Naive thymus-derived CD4-positive, alpha-beta T cell (primary cell): ENCODE measurements around the gene IL6R. TPM values are rescaled to one million over a fixed set of nuclear protein-coding genes. Genes with fewer than 3 reads are reported as not detected.

Experiments used
- ATAC-seq: fragments of 150-1000 bp; cut with Tn5 transposase; 2 replicates; pipeline ENCODE4 v1.10.0; 2021; ENCODE audit warnings: mild to moderate bottlenecking, moderate library complexity
- CTCF ChIA-PET: fragments of 350-600 bp; sonication (Branson Sonifier 250); formaldehyde crosslinking; loops from one replicate; lab custom pipeline; 2021; ENCODE audit warnings: antibody characterized with exemption; lab: Charles Lee
- POLR2A ChIA-PET: fragments of 350-600 bp; sonication (Branson Sonifier 250); formaldehyde crosslinking; loops from one replicate; lab custom pipeline; 2021; ENCODE audit warnings: antibody characterized with exemption, inconsistent platforms; lab: Charles Lee
- DNase-seq, 9 donors: peaks; one replicate each; pipeline versions ENCODE4 v3.0.0 to v3.0.0-alpha.2; 2020 to 2022; ENCODE audit warnings: mixed read lengths in 1 of 9
- H3K27ac ChIP-seq: one replicate; pipeline ENCODE4 v1.7.0; 2013; ENCODE audit warnings: mild to moderate bottlenecking, low read depth, low read length, moderate library complexity
- H3K27me3 ChIP-seq, 2 donors: one replicate each; pipeline ENCODE4 v1.7.0; 2013; ENCODE audit warnings: low read length in 2 of 2, mild to moderate bottlenecking in 2 of 2, moderate library complexity in 2 of 2; ENCODE audit not compliant: control insufficient read depth in 2 of 2, insufficient read depth in 2 of 2
- H3K36me3 ChIP-seq, 3 experiments: 1 replicate in 2 of 3; 2 replicates in 1 of 3; pipeline ENCODE4 v1.7.0; 2013; ENCODE audit warnings: low read length in 3 of 3, mild to moderate bottlenecking in 3 of 3, moderate library complexity in 1 of 3; ENCODE audit not compliant: insufficient read depth in 3 of 3, control insufficient read depth in 2 of 3
- H3K4me1 ChIP-seq, 2 donors: one replicate each; pipeline ENCODE4 v1.7.0; 2013; ENCODE audit warnings: low read length in 2 of 2, mild to moderate bottlenecking in 2 of 2, moderate library complexity in 1 of 2; ENCODE audit not compliant: control insufficient read depth in 2 of 2, insufficient read depth in 2 of 2
- H3K4me3 ChIP-seq: 2 replicates; pipeline ENCODE4 v1.7.0; 2013; ENCODE audit warnings: mild to moderate bottlenecking, low read length
- H3K9me3 ChIP-seq, 3 experiments: 1 replicate in 2 of 3; 2 replicates in 1 of 3; pipeline ENCODE4 v1.7.0; 2013; ENCODE audit warnings: low read length in 3 of 3; ENCODE audit not compliant: control insufficient read depth in 2 of 3
- H3K27ac Mint-ChIP-seq, 9 donors: one replicate each; pipeline ENCODE4 v1.8.0; 2020 to 2022; ENCODE audit warnings: mixed read lengths in 9 of 9, mild to moderate bottlenecking in 8 of 9, moderate library complexity in 5 of 9, inconsistent platforms in 2 of 9
- H3K27me3 Mint-ChIP-seq, 5 donors: one replicate each; pipeline ENCODE4 v1.8.0; 2021 to 2022; ENCODE audit warnings: mixed read lengths in 5 of 5, mild to moderate bottlenecking in 1 of 5
- H3K36me3 Mint-ChIP-seq, 5 donors: one replicate each; pipeline ENCODE4 v1.8.0; 2020 to 2022; ENCODE audit warnings: mixed read lengths in 5 of 5, mild to moderate bottlenecking in 3 of 5, inconsistent platforms in 1 of 5
- H3K4me1 Mint-ChIP-seq, 7 donors: one replicate each; pipeline ENCODE4 v1.8.0; 2020 to 2022; ENCODE audit warnings: mixed read lengths in 7 of 7, mild to moderate bottlenecking in 3 of 7, inconsistent platforms in 1 of 7
- H3K4me3 Mint-ChIP-seq, 10 donors: one replicate each; pipeline ENCODE4 v1.8.0; 2020 to 2022; ENCODE audit warnings: mild to moderate bottlenecking in 10 of 10, mixed read lengths in 10 of 10, moderate library complexity in 6 of 10, inconsistent platforms in 2 of 10
- H3K9me3 Mint-ChIP-seq, 11 donors: one replicate each; pipeline ENCODE4 v1.8.0; 2020 to 2022; ENCODE audit warnings: mixed read lengths in 11 of 11, mild to moderate bottlenecking in 4 of 11, inconsistent platforms in 1 of 11, moderate library complexity in 1 of 11
- intact Hi-C, 2 donors: fragments of 100-400 bp; cut with micrococcal nuclease; formaldehyde crosslinking; loops; one replicate each; pipeline ENCODE4 v1.15.1; 2023
- polyA plus RNA-seq, 2 donors: library from polyadenylated mRNA; unstranded; fragments of 300-500 nt; fragmentation: Illumina TruSeq; gene quantifications; one replicate each; pipeline ENCODE4 v1.2.3, GENCODE V29; 2021
- total RNA-seq, 6 experiments: library from RNA in 5 of 6; stranded (reverse) in 5 of 6; gene quantifications; 1 replicate in 5 of 6; 2 replicates in 1 of 6; pipeline ENCODE4 v1.2.3 and lab custom pipeline; 2021 to 2026

IL6R gene
- total and polyA plus RNA-seq, 7 experiments from 2014 or later: 5.2 to 91.6 (median 77.8) TPM

DNA sequence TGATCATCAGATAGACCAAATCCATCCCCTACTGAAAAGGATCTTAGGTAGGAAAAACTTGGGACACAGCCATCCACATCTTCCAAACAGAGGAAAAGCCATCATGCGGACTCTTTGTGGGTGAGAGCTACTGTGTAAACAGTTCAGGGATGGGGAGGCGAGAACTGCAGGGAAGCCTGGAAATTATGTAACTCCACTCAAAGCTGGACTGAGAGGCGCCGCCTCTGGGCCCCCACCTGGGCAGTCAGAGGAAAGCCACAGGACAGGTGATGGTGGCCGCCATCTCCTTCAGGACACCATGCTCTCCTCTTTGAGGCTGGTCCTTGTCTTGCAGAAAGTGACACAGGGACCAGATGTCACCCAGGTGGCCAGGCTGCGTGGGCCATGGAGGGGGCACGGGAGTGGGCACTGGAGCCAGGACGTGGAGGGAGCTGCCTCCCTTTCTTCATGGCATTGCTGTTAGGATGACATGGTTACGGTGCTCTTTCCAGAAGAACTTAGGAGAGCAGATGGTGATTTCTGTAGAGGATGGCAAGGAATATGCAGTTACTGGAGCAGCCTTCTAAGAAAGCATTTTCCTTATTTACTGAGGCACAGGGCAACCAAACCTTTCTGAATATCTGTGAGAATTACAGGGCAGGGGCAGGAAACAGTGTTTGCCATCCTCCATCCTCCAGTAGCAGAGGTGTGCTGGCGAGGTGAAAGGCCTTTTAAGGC is 64.9 kb downstream of the IL6R start:
- no peak for DNase-seq
- no peak for ATAC-seq
- no peaks in the 10 kb centered on the region for H3K27me3 Mint-ChIP-seq
- POLR2A ChIA-PET: no interaction called here
- no peak overlapping the region for H3K4me3 ChIP-seq
- H3K9me3 ChIP-seq: no peaks in the 10 kb centered on the region
- H3K27ac ChIP-seq: peak overlapping the region; percentile 4
- CTCF ChIA-PET: no interaction called here
- H3K4me1 ChIP-seq: peaks cover 13 to 33% of the 10 kb centered on the region in 2 donors
- peaks cover 0 to 10% (median 0%) of the 10 kb centered on the region in 5 donors for H3K36me3 Mint-ChIP-seq
- H3K4me3 Mint-ChIP-seq: no peak overlapping the region
- H3K36me3 ChIP-seq: peaks cover 0 to 12% (median 0%) of the 10 kb centered on the region in 3 experiments
- peak overlapping the region in 7 of 9 donors; percentile 3 to 96 (median 67) for H3K27ac Mint-ChIP-seq
- H3K4me1 Mint-ChIP-seq: peaks cover 30 to 70% (median 47%) of the 10 kb centered on the region in 7 donors
- H3K9me3 Mint-ChIP-seq: peaks cover 0 to 1% (median 0%) of the 10 kb centered on the region in 11 donors
- intact Hi-C loops: loop anchor here in 1 of 2 donors (10.0 kb wide), 1 partner anchor 615 kb away; no protein-coding TSS in a partner anchor
- H3K27me3 ChIP-seq: no peaks in the 10 kb centered on the region

DNA sequence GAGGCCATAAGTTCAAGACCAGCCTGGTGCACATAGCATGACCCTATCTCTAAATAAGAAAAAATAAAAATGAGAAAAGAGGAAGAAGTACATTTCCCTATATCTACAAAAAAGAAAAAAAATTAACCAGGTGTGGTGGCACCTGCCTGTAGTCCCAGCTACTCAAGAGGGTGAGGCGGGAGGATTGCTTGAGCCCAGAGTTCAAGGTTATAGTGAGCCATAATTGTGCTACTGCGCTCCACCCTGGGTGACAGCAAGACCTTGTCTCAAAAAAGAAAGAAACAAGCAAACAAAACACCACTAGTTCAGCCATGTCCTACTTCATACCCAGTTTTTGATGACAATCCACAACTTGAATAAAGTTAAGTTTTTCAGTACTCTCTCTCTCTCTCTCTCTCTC is 66.2 kb downstream of the IL6R start:
- peaks cover 0 to 12% (median 0%) of the 10 kb centered on the region in 3 experiments for H3K36me3 ChIP-seq
- Mint-ChIP-seq H3K4me1 (peaks cover 19 to 57% (median 34%) of the 10 kb centered on the region in 7 donors), H3K27me3 (no peaks in the 10 kb centered on the region), H3K36me3 (peaks cover 0 to 9% (median 0%) of the 10 kb centered on the region in 5 donors), H3K9me3 (peaks cover 0 to 1% (median 0%) of the 10 kb centered on the region in 11 donors), H3K4me3 (no peak overlapping the region), H3K27ac (peak overlapping the region in 7 of 9 donors; percentile 9 to 75 (median 48))
- H3K4me3 ChIP-seq: no peak overlapping the region
- intact Hi-C loops: loop anchor here in 1 of 2 donors (10.0 kb wide), 1 partner anchor 613 kb away; no protein-coding TSS in a partner anchor
- no peak for DNase-seq
- POLR2A ChIA-PET: interaction anchor here (0.6 to 0.7 kb wide), 2 partner anchors 8 to 26 kb away, joined by 3 read pairs; no protein-coding TSS in a partner anchor
- H3K9me3 ChIP-seq: no peaks in the 10 kb centered on the region
- H3K27ac ChIP-seq: no peak overlapping the region
- peaks cover 1 to 20% of the 10 kb centered on the region in 2 donors for H3K4me1 ChIP-seq
- ATAC-seq: no peak
- H3K27me3 ChIP-seq: no peaks in the 10 kb centered on the region
- CTCF ChIA-PET: interaction anchor here (0.6 to 1.6 kb wide), 2 partner anchors 8 to 609 kb away, joined by 3 read pairs; no protein-coding TSS in a partner anchor

DNA sequence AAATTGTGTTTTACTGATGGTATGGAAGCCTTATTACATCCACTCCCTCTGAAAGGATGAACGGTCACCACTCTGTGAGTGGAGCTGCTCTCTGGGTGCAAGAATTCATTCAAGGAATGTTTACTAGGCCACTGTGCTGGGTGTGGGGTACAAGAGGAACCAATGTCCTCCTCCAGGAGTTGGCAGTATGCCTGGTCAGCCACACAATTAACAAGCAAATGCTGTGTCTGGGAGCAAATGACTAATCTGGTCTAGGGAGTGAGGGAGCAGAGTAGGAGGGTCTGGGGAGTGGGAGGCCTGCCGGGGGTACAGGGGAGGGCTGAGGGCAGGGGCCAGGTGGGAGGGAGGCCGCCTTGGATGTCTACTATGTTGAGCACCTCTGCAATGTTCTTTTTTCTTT is 69.7 kb downstream of the IL6R start:
- DNase-seq (no peak), ATAC-seq (no peak)
- Mint-ChIP-seq H3K9me3 (no peaks in the 10 kb centered on the region), H3K4me1 (peaks cover 10 to 43% (median 23%) of the 10 kb centered on the region in 7 donors), H3K27ac (peak overlapping the region in 1 of 9 donors; percentile 88), H3K4me3 (no peak overlapping the region), H3K27me3 (no peaks in the 10 kb centered on the region), H3K36me3 (no peaks in the 10 kb centered on the region)
- Histone ChIP-seq H3K36me3 (no peaks in the 10 kb centered on the region), H3K9me3 (no peaks in the 10 kb centered on the region), H3K27me3 (no peaks in the 10 kb centered on the region), H3K4me1 (peaks cover 0 to 10% of the 10 kb centered on the region in 2 donors), H3K4me3 (no peak overlapping the region), H3K27ac (no peak overlapping the region)
- ChIA-PET CTCF (interaction anchor here (0.6 to 1.0 kb wide), 2 partner anchors 71 to 72 kb away, joined by 4 to 6 read pairs; no protein-coding TSS in a partner anchor), POLR2A (interaction anchor here (1.0 kb wide), 1 partner anchor 45 kb away, joined by 4 read pairs; no protein-coding TSS in a partner anchor)
- intact Hi-C loops: loop anchor here (5.0 to 10.0 kb wide), 4 partner anchors 123 to 610 kb away; partner anchors contain the start of genes ADAR (in 1 of the 2) and EFNA4 (in 1 of the 2)

DNA sequence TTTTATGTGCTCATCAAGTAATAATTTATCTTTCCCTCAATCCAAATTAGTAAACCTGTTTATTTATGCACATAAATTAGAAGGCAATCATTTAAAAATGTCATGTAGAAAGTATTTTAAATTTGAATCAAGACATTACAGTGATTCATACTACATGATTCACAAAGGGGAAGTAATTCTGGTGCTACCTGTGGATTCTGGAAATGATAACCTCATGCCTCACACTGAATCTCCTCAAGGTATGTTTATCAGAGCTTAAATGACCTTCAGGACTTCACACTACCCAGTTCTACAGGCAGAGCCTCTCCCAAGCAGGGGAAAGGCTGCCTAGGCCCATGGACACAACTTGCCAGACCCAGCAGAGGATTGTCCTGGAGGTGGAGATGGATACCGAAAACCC is 71.6 kb downstream of the IL6R start:
- Mint-ChIP-seq H3K27me3 (peaks cover 0 to 2% (median 0%) of the 10 kb centered on the region in 5 donors), H3K4me1 (peaks cover 12 to 36% (median 20%) of the 10 kb centered on the region in 7 donors), H3K9me3 (no peaks in the 10 kb centered on the region), H3K36me3 (no peaks in the 10 kb centered on the region), H3K27ac (peak overlapping the region in 1 of 9 donors; percentile 16), H3K4me3 (no peak overlapping the region)
- ATAC-seq (no peak), DNase-seq (no peak)
- H3K4me1 ChIP-seq: peaks cover 0 to 10% of the 10 kb centered on the region in 2 donors
- H3K27me3 ChIP-seq: no peaks in the 10 kb centered on the region
- intact Hi-C loops: loop anchor here (5.0 to 10.0 kb wide), 4 partner anchors 124 to 608 kb away; partner anchors contain the start of genes ADAR (in 1 of the 2) and EFNA4 (in 1 of the 2)
- CTCF ChIA-PET: interaction anchor here (0.7 kb wide), 1 partner anchor 126 kb away, joined by 3 read pairs; no protein-coding TSS in a partner anchor
- no peak overlapping the region for H3K27ac ChIP-seq
- H3K4me3 ChIP-seq: no peak overlapping the region
- H3K36me3 ChIP-seq: no peaks in the 10 kb centered on the region
- H3K9me3 ChIP-seq: no peaks in the 10 kb centered on the region
- POLR2A ChIA-PET: interaction anchor here (0.7 to 0.8 kb wide), 2 partner anchors 13 to 133 kb away, joined by 3 read pairs; no protein-coding TSS in a partner anchor

DNA sequence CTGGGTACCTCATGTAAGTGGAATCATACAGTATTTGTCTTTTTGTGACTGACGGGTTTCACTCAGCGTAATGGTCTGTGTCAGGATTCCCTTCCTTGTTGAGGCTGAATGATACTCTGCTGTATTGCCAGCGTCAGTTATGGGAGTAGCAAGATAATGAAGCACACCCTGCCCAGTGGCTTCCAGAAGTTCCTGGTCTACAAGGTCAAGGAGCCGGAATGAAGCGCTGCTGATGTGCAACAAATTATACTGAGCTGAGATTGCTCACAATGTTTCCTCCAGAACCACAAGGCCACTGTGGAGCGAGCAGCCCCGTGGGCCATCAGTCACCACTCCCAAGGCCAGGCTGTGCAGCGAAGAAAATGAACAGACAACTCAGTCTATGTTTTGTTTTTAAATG is 72.9 kb downstream of the IL6R start:
- Histone ChIP-seq H3K9me3 (no peaks in the 10 kb centered on the region), H3K4me3 (no peak overlapping the region), H3K36me3 (no peaks in the 10 kb centered on the region), H3K27ac (no peak overlapping the region), H3K4me1 (peaks cover 0 to 10% of the 10 kb centered on the region in 2 donors), H3K27me3 (no peaks in the 10 kb centered on the region)
- Mint-ChIP-seq H3K4me1 (peaks cover 12 to 27% (median 20%) of the 10 kb centered on the region in 7 donors), H3K9me3 (no peaks in the 10 kb centered on the region), H3K27ac (peak overlapping the region in 5 of 9 donors; percentile 20 to 75 (median 56)), H3K36me3 (no peaks in the 10 kb centered on the region), H3K4me3 (peak overlapping the region in 1 of 10 donors; percentile 47), H3K27me3 (peaks cover 0 to 2% (median 0%) of the 10 kb centered on the region in 5 donors)
- CTCF ChIA-PET: interaction anchor here (0.9 to 3.6 kb wide), 3 partner anchors 10 to 133 kb away, joined by 3 to 44 read pairs (median 6); partner anchors contain the start of gene IL6R
- no peak for DNase-seq
- POLR2A ChIA-PET: interaction anchor here (0.6 kb wide), 1 partner anchor 68 kb away, joined by 4 read pairs; no protein-coding TSS in a partner anchor
- intact Hi-C loops: loop anchor here (1.0 to 10.0 kb wide), 15 partner anchors 15 to 607 kb away; partner anchors contain the start of genes IL6R (in 2 of the 2), ADAR (in 1 of the 2), EFNA4 (in 1 of the 2) and PMVK (in 1 of the 2)
- no peak for ATAC-seq

DNA sequence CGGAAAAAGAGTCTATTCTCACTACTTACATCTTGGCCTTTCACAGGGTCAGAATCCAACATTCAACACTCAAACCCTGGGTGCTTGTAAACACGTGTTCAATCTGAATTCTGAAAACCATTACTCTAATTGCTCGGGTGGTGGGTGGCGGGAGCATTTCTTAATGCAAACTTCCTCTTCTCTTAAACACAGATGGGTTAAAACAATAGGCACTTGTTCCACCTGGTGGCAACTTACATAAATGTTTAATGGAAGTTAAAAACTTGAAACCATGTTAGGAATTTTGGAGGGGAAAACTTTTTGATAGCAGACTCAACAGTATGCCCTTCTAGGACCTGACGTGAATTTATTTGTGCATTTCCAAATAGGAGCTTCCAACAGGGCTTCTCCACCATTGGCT is 73.5 kb downstream of the IL6R start:
- peak; percentile 51 for ATAC-seq
- H3K4me3 ChIP-seq: no peak overlapping the region
- Mint-ChIP-seq H3K27me3 (peaks cover 0 to 8% (median 0%) of the 10 kb centered on the region in 5 donors), H3K36me3 (no peaks in the 10 kb centered on the region), H3K9me3 (no peaks in the 10 kb centered on the region), H3K4me3 (peak overlapping the region in 8 of 10 donors; percentile 16 to 66 (median 49)), H3K4me1 (peaks cover 12 to 27% (median 20%) of the 10 kb centered on the region in 7 donors), H3K27ac (peak overlapping the region in 8 of 9 donors; percentile 22 to 90 (median 63))
- H3K27ac ChIP-seq: no peak overlapping the region
- intact Hi-C loops: loop anchor here (1.0 to 10.0 kb wide), 18 partner anchors 15 to 606 kb away; partner anchors contain the start of genes IL6R (in 2 of the 2), ADAR (in 1 of the 2), EFNA4 (in 1 of the 2) and PMVK (in 1 of the 2)
- H3K9me3 ChIP-seq: no peaks in the 10 kb centered on the region
- H3K27me3 ChIP-seq: no peaks in the 10 kb centered on the region
- CTCF ChIA-PET: interaction anchor here (0.6 to 4.6 kb wide), 15 partner anchors 11 to 213 kb away, joined by 3 to 44 read pairs (median 5); partner anchors contain the start of genes ATP8B2 and IL6R
- no peaks in the 10 kb centered on the region for H3K36me3 ChIP-seq
- DNase-seq: peak in 7 of 9 donors; percentile 18 to 59 (median 48)
- POLR2A ChIA-PET: interaction anchor here (1.0 to 1.7 kb wide), 3 partner anchors 73 to 126 kb away, joined by 4 to 8 read pairs (median 5); no protein-coding TSS in a partner anchor
- H3K4me1 ChIP-seq: peaks cover 0 to 10% of the 10 kb centered on the region in 2 donors
